GM23338 (cell line): ENCODE results near the gene PUM2.

Experiments
- CTCF ChIP-seq, 2 experiments: fragments of 200-600 bp in 1 of 2; sonication (generic) in 1 of 2; conservative IDR thresholded peaks; 2 replicates each; pipeline versions ENCODE4 v1.5.1 to v1.6.1; 2016 to 2017; ENCODE audit warnings: antibody characterized with exemption in 2 of 2, low read depth in 2 of 2, mild to moderate bottlenecking in 2 of 2, moderate library complexity in 1 of 2
- EZH2 ChIP-seq: fragments of 200-600 bp; sonication (generic); IDR thresholded peaks from one replicate; pipeline ENCODE4 v1.8.0; 2017; ENCODE audit warnings: antibody characterized with exemption, mild to moderate bottlenecking, low read depth; ENCODE audit not compliant: unreplicated experiment
- POLR2AphosphoS5 ChIP-seq: IDR thresholded peaks from 2 replicates; pipeline ENCODE4 v1.6.1; 2016; ENCODE audit warnings: antibody characterized with exemption, low read depth

- TF ChIP-seq CTCF (conservative IDR thresholded peaks at IDR 0.05; ENCODE audit: low read depth in 2 of 2) (no peak), EZH2 (no peak), POLR2AphosphoS5 (no peak)
Observed at GRCh38 chr2:20302019-20302418, 48.6 kb downstream of the PUM2 start.
